Measurements from ENCODE around the gene PTPRU. TPM values are rescaled to one million over a fixed set of nuclear protein-coding genes. Genes with fewer than 3 reads are reported as not detected.

The PTPRU gene
- total RNA-seq, 4 donors from 2014 or later = 5.6 to 9.7 (median 7.4) TPM

DNA sequence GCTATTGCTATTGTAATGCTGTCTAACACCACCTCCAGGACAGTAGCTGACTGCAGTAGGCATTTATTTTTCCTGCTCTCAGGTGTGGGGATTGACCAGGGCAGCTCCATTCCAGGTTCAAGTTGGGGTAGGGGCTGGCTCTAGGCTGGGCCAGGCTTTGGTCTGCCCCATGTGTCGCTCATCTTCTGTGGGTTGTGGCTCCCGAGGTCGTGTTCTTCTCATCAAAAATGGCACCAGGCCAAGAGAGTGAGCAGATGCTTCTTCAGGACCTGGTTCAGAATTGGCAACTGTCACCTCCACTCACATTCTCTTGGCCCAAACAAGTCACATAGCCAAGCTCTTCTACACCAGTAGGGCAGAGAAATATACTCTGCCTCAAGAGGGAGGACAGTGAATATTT, 133.7 kb downstream of the PTPRU start:
- intact Hi-C loops (cut with DNase I; ENCODE audit: low total_unique reads) = no loop called here
- H3K4me3 ChIP-seq = no peak overlapping the region
- no peak overlapping the region for H3K27ac ChIP-seq
- H3K27me3 ChIP-seq = peaks cover 15% of the 10 kb centered on the region
- DNase-seq = no peak
- H3K4me1 ChIP-seq = no peaks in the 10 kb centered on the region
- 49% methylated on average over 3 of the region's 3 CpGs; no CpG with 5 or more reads in 1 of the 2 donors for WGBS, 2 donors (ENCODE audit: low coverage in 1 of 2)
- no peaks in the 10 kb centered on the region for H3K9me3 ChIP-seq
- in situ Hi-C loops (cut with MboI; ENCODE audit: low pct_ligation_motif_present in 1 of 4, low pct_unique_long_range_greater_than_20kb in 1 of 4, low sequenced_read_pairs in 3 of 4) = no loop called here
- TF ChIP-seq POLR2AphosphoS5 (IDR thresholded peaks at IDR 0.05) (no peak), EP300 (IDR thresholded peaks at IDR 0.05; ENCODE audit: low read depth) (no peak), POLR2A (IDR thresholded peaks at IDR 0.05) (no peak)
- TF ChIP-seq, protein P1, sequence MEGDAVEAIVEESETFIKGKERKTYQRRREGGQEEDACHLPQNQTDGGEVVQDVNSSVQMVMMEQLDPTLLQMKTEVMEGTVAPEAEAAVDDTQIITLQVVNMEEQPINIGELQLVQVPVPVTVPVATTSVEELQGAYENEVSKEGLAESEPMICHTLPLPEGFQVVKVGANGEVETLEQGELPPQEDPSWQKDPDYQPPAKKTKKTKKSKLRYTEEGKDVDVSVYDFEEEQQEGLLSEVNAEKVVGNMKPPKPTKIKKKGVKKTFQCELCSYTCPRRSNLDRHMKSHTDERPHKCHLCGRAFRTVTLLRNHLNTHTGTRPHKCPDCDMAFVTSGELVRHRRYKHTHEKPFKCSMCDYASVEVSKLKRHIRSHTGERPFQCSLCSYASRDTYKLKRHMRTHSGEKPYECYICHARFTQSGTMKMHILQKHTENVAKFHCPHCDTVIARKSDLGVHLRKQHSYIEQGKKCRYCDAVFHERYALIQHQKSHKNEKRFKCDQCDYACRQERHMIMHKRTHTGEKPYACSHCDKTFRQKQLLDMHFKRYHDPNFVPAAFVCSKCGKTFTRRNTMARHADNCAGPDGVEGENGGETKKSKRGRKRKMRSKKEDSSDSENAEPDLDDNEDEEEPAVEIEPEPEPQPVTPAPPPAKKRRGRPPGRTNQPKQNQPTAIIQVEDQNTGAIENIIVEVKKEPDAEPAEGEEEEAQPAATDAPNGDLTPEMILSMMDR (IDR thresholded peaks at IDR 0.05) = no peak
- no peaks in the 10 kb centered on the region for H3K36me3 ChIP-seq

DNA sequence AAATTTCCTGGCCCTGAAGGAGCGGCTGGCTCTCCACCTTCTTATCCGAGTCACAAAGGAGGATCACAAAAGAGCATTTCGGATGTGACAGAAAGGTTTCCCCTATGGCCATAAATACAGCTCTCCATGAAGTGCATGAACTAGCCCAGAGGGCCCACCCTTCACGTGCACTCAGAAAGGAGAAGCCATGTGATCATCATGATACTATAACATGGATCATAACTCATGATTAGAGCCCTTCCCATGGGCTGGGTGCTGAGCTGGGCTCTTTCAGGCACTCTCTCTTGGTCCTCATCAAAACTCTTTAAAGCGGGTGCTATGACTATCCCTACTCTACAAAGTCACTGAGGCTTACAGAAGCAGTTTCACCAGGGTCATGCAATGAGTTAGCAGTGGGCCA, 135.0 kb downstream of the PTPRU start:
- intact Hi-C loops (cut with DNase I; ENCODE audit: low total_unique reads) (no loop called here), in situ Hi-C loops (cut with MboI; ENCODE audit: low pct_ligation_motif_present in 1 of 4, low pct_unique_long_range_greater_than_20kb in 1 of 4, low sequenced_read_pairs in 3 of 4) (no loop called here)
- no peak for DNase-seq
- Histone ChIP-seq H3K27me3 (peaks cover 24% of the 10 kb centered on the region), H3K9me3 (no peaks in the 10 kb centered on the region), H3K27ac (no peak overlapping the region), H3K36me3 (no peaks in the 10 kb centered on the region), H3K4me3 (no peak overlapping the region), H3K4me1 (no peaks in the 10 kb centered on the region)
- 73 to 94% methylated on average over 3 to 5 of the region's 5 CpGs for WGBS, 2 donors (ENCODE audit: low coverage in 1 of 2)
- TF ChIP-seq, protein P1 (IDR thresholded peaks at IDR 0.05) = no peak
- TF ChIP-seq EP300 (IDR thresholded peaks at IDR 0.05; ENCODE audit: low read depth) = no peak
- no peak for TF ChIP-seq POLR2AphosphoS5 (IDR thresholded peaks at IDR 0.05)
- no peak for TF ChIP-seq POLR2A (IDR thresholded peaks at IDR 0.05)

DNA sequence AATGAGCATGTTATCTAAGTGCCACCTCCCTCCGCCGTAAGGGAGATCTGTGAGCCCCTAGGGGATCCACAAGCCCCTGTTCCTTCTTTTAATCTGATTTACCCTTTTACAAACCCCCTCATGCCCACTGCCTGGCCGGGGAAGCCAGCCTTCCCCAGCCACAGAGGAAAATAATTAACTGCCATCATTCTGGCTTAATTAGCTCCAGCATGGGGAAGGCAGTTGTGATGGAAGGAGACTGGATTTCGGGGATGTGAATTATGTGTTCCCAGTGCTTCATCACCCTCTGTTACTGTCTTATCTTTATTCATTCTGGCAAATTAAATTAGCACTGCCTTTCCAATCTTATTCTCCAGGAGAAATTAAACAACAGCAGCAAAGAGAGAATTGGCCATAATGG, 135.8 kb downstream of the PTPRU start:
- H3K4me1 ChIP-seq = no peaks in the 10 kb centered on the region
- DNase-seq = no peak
- TF ChIP-seq EP300 (IDR thresholded peaks at IDR 0.05; ENCODE audit: low read depth) = no peak
- no peak for TF ChIP-seq POLR2AphosphoS5 (IDR thresholded peaks at IDR 0.05)
- TF ChIP-seq POLR2A (IDR thresholded peaks at IDR 0.05) = no peak
- TF ChIP-seq, protein P1 (IDR thresholded peaks at IDR 0.05) = no peak
- no peaks in the 10 kb centered on the region for H3K9me3 ChIP-seq
- H3K27ac ChIP-seq = no peak overlapping the region
- H3K36me3 ChIP-seq = no peaks in the 10 kb centered on the region
- H3K27me3 ChIP-seq = peaks cover 27% of the 10 kb centered on the region
- in situ Hi-C loops (cut with MboI; ENCODE audit: low pct_ligation_motif_present in 1 of 4, low pct_unique_long_range_greater_than_20kb in 1 of 4, low sequenced_read_pairs in 3 of 4) = no loop called here
- WGBS, 2 donors (ENCODE audit: low coverage in 1 of 2) = 50% methylated on average over 4 of the region's 4 CpGs; no CpG with 5 or more reads in 1 of the 2 donors
- no peak overlapping the region for H3K4me3 ChIP-seq
- intact Hi-C loops (cut with DNase I; ENCODE audit: low total_unique reads) = no loop called here

Other genes starting within 250 kb of the PTPRU start
- gene TMEM200B, start 112.6 kb upstream of the PTPRU start, total RNA-seq = 1 to 10 TPM; 1.6 to 7.5 (median 4.2) TPM
- 10 to 100 TPM; 67.3 to 98.0 (median 72.4) TPM for gene SRSF4, start 54.6 kb upstream of the PTPRU start, total RNA-seq
- gene MECR, start 5.6 kb upstream of the PTPRU start, total RNA-seq = 10 to 100 TPM in 2 of 4 donors, 1 to 10 TPM in 1, not detected in 1; 5.2 to 16.0 (median 12.2) TPM

Measured in transverse colon (tissue), 4 donors.